HG03354 (cell line): ENCODE measurements around the gene RGMA.
"Not testable (repeated sequence)": the region's sequence is repeated elsewhere in the genome, so short reads cannot be mapped to it uniquely, and the experiment has no call there.

Experiments
- ATAC-seq: cut with Tn5 transposase; IDR thresholded peaks from one replicate; pipeline ENCODE4 v1.9.1; 2021; ENCODE audit warnings: mild to moderate bottlenecking; ENCODE audit not compliant: unreplicated experiment, poor library complexity, severe bottlenecking

RGMA gene

GRCh38 chr15:93050648-93051047 is 38.4 kb downstream of the RGMA start:
- no peak for ATAC-seq

- ATAC-seq: no peak
Observed at GRCh38 chr15:93049914-93050578, 39.0 kb downstream of the RGMA start.

- ATAC-seq: no peak
Observed at GRCh38 chr15:93049233-93049632, 39.8 kb downstream of the RGMA start.

GRCh38 chr15:93048759-93049161 is 40.3 kb downstream of the RGMA start:
- no peak for ATAC-seq

- no peak for ATAC-seq
Observed at GRCh38 chr15:93048426-93048721, 40.6 kb downstream of the RGMA start.

- peak; percentile 39 for ATAC-seq
Observed at GRCh38 chr15:93047621-93048425, 41.2 kb downstream of the RGMA start.

- no peak for ATAC-seq
Observed at GRCh38 chr15:93046721-93047120, 42.3 kb downstream of the RGMA start.

- no peak for ATAC-seq
Observed at GRCh38 chr15:93046120-93046519, 42.9 kb downstream of the RGMA start.

GRCh38 chr15:93045191-93045785 is 43.7 kb downstream of the RGMA start:
- no peak for ATAC-seq

- ATAC-seq: no peak
Observed at GRCh38 chr15:93044301-93045190, 44.5 kb downstream of the RGMA start.

GRCh38 chr15:93043621-93044300 is 45.2 kb downstream of the RGMA start:
- ATAC-seq: no peak

GRCh38 chr15:93042691-93043378 is 46.2 kb downstream of the RGMA start:
- ATAC-seq: no peak

GRCh38 chr15:93042211-93042610 is 46.8 kb downstream of the RGMA start:
- no peak for ATAC-seq

- ATAC-seq: no peak
Observed at GRCh38 chr15:93041159-93041547, 47.9 kb downstream of the RGMA start.

- ATAC-seq: no peak
Observed at GRCh38 chr15:93040288-93041158, 48.5 kb downstream of the RGMA start.

- ATAC-seq: not testable (repeated sequence)
Observed at GRCh38 chr15:93039562-93040287, 49.3 kb downstream of the RGMA start.

GRCh38 chr15:93037820-93038705 is 50.9 kb downstream of the RGMA start:
- no peak for ATAC-seq
